VCaP (cell line): ENCODE measurements around the gene GRIPAP1.
"Not testable (repeated sequence)": the region's sequence is repeated elsewhere in the genome, so short reads cannot be mapped to it uniquely, and the experiment has no call there.

ENCODE experiments used
- H3K27ac ChIP-seq: fragments of 450-650 bp; 2 replicates; pipeline ENCODE4 v1.5.1; 2017
- CTCF ChIP-seq: fragments of 450-650 bp; conservative IDR thresholded peaks from 2 replicates; pipeline ENCODE4 v1.5.1; 2017; ENCODE audit warnings: mild to moderate bottlenecking, moderate library complexity

GRIPAP1 gene

GRCh38 chrX:48996969-48997368 is 5.1 kb downstream of the GRIPAP1 start:
- no peak overlapping the region for H3K27ac ChIP-seq
- TF ChIP-seq CTCF: no peak

- H3K27ac ChIP-seq: no peak overlapping the region
- TF ChIP-seq CTCF: no peak
Observed at GRCh38 chrX:48992341-48992740, 9.7 kb downstream of the GRIPAP1 start.

GRCh38 chrX:48989483-48989882 is 12.6 kb downstream of the GRIPAP1 start:
- TF ChIP-seq CTCF: no peak
- no peak overlapping the region for H3K27ac ChIP-seq

GRCh38 chrX:48983896-48984295 is 18.2 kb downstream of the GRIPAP1 start:
- TF ChIP-seq CTCF: no peak
- no peak overlapping the region for H3K27ac ChIP-seq

- no peak overlapping the region for H3K27ac ChIP-seq
- no peak for TF ChIP-seq CTCF
Observed at GRCh38 chrX:48983081-48983480, 19.0 kb downstream of the GRIPAP1 start.

GRCh38 chrX:48981178-48981577 is 20.9 kb downstream of the GRIPAP1 start:
- H3K27ac ChIP-seq: no peak overlapping the region
- TF ChIP-seq CTCF: no peak

- H3K27ac ChIP-seq: not testable (repeated sequence)
Observed at GRCh38 chrX:48980341-48980740, 21.7 kb downstream of the GRIPAP1 start.

GRCh38 chrX:48978226-48978625 is 23.8 kb downstream of the GRIPAP1 start:
- no peak for TF ChIP-seq CTCF
- H3K27ac ChIP-seq: no peak overlapping the region
